Skin of body (tissue), 2 donors: ENCODE data around the gene NELFB. TPM values are rescaled to one million over a fixed set of nuclear protein-coding genes. Genes with fewer than 3 reads are reported as not detected.

ENCODE experiments used
- DNase-seq: peaks from one replicate; lab custom pipeline; 2025; lab: John Stamatoyannopoulos, UW
- total RNA-seq: library from RNA; depleted of rRNA; stranded (reverse); fragments of >200 nt; gene quantifications from one replicate; pipeline ENCODE4 v1.2.3, GENCODE V29; 2014

NELFB gene
- total RNA-seq, 1 donor from 2014 or later: 21.3 TPM

- no peak for DNase-seq
Observed at GRCh38 chr9:137267933-137268355, 12.8 kb downstream of the NELFB start.

GRCh38 chr9:137268538-137269201, 13.5 kb downstream of the NELFB start:
- DNase-seq: no peak

- no peak for DNase-seq
Observed at GRCh38 chr9:137269231-137269772, 14.2 kb downstream of the NELFB start.

GRCh38 chr9:137270929-137271695, 16.0 kb downstream of the NELFB start:
- DNase-seq: no peak

GRCh38 chr9:137271696-137272076, 16.6 kb downstream of the NELFB start:
- DNase-seq: no peak

GRCh38 chr9:137272241-137273094, 17.3 kb downstream of the NELFB start:
- DNase-seq: no peak

GRCh38 chr9:137273095-137273490, 18.0 kb downstream of the NELFB start:
- DNase-seq: no peak

- no peak for DNase-seq
Observed at GRCh38 chr9:137273611-137274320, 18.6 kb downstream of the NELFB start.

- no peak for DNase-seq
Observed at GRCh38 chr9:137275203-137275587, 20.1 kb downstream of the NELFB start.

GRCh38 chr9:137275588-137276472, 20.7 kb downstream of the NELFB start:
- no peak for DNase-seq

GRCh38 chr9:137276473-137277328, 21.6 kb downstream of the NELFB start:
- peak; percentile 63 for DNase-seq

GRCh38 chr9:137277329-137278041, 22.4 kb downstream of the NELFB start, which contains the start of gene TOR4A:
TSS of gene TOR4A (plus strand) at chr9:137277726. CDS start at chr9:137278690, 964 bp downstream.
- DNase-seq: no peak

- DNase-seq: no peak
Observed at GRCh38 chr9:137278061-137278701, 23.1 kb downstream of the NELFB start.

GRCh38 chr9:137278721-137279711, 23.9 kb downstream of the NELFB start:
- no peak for DNase-seq

GRCh38 chr9:137279741-137280473, 24.8 kb downstream of the NELFB start:
- no peak for DNase-seq
